ENCODE data around the gene TGM4.

GRCh38 chr3:44932986-44933944 lies 58.9 kb downstream of the TGM4 start:
- TF ChIP-seq CTCF (IDR thresholded peaks at IDR 0.05), result no peak
- TF ChIP-seq EP300 (IDR thresholded peaks at IDR 0.05), result no peak
- no peak for TF ChIP-seq POLR2A (IDR thresholded peaks at IDR 0.05)

Data from suprapubic skin (tissue), 3 donors.